Measurements from ENCODE around the gene FCAMR.

Gene FCAMR

DNA sequence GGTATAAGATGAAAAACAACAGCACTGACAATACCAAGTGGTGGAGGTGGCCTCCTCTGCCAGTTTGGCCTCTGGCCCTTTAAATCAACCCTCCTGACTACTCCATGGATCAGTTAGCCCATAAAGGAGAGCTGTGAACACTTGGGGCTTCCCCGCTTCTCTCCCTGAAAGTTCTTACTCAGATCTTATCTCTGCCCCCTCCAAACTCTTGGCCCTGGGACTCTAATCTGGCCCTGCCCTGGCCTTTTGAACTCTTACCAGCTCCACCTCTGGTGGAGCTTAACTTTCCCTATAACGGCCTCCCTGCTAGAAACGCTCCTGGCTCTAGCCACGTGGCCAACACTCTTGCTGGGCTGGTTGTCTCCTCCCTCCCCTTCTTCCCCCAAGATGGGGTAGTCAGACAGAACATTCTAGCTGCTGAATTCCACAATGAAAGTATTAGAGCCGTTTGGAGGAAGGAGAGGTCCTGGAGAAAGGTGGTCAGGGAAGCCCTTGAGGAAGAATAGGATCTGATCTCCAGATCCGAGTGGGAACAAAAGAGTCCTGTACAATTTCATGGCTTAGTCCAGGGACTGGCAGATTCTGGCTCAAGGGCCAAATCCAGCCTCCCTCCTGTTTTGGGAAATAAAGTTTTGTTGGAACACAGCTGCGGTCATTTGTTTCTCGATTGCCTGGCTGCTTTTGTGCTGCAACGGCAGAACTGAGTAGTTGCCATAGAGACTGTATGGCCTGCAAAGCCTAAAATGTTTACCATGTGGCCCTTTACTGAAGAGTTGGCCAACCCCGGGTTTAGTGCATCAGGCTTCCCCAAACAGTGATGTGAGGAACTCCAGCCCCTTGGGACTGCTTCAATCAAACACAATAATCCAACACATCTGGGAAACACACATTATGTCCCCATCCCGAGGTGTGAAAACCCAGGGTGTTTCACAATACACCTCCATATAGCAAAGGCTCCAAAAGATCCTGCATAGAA lies 14.5 kb downstream of the FCAMR start:
- DNase-seq (ENCODE audit: low read depth), result no peak

DNA sequence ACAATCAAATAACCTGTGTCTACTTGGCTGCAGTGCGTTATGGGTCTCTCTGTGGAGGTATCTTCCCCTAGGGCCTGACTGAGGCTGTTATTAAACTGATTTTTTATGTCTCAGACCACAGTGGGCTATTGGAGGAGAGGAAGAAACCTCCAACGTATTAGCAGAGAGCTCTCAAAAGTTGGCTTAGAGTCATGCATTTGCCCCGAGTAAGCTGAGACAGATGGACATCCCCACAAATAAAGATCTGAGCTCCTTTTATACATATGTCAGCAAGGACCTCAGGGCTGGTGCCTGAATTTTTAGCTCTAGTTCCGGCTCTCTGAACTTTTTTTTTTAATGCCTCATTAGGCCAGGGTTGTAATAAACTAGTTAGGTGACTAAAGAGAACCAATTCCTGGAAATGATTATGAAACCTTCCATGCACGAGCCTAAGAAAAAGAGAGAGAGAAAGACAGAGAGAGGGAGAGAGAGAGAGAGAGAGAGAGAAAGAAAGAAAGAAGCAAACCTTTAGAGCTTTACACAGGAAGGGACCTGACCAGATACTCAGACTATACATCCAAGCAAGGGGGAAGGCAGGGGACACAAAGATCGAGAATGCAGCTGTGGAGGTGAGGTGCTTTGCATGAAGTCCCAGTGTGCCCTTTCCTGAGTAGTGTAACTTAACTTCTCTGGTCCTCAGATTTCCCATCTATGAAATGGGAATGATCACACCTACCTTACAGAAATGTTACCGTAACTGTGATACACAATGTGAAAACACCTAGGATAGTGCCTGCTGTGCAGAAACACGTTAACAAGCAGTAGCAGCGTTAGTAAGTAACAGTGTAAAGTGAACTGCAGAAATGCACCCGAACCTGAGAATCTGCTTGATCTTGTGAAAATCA lies 15.6 kb downstream of the FCAMR start:
- DNase-seq (ENCODE audit: low read depth), result no peak

DNA sequence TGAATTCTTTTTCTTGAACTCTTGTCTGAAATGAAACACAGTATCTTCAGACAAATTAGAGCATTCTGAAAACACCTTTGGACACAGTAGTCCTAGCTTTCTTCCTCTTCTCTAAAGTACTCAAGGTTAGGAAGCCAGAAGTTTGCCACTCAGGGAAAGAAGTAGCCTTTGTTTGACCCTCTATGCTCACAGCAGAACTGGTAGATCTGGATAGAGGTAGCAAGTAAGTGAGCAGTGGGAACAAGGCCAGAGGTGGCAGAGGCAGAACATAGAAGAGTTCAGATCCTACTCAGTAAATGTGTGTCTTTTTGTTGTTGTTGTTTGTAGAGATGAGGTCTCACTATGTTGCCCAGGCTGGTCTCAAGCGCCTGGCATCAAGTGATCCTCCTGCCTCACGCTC lies 16.6 kb downstream of the FCAMR start:
- DNase-seq (ENCODE audit: low read depth), result no peak

DNA sequence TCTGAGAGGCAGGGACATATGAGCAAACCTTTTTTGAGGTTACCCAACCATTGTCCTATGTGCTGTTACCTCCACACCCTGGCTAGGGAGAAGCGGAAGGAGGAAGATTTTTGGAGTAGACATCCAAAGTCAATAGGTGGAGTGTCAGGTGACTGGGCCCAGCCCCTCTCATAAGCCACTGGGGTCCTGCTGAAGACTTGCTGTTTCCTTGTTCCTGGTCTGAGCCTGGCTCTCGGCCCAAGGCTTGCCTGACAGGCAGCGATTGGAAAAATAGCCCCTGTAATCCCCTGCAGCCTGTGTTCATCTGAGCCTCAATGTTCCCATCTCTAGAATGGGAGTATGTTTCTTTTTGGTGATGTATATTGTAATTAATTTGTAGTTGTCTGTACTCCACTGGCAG lies 17.1 kb downstream of the FCAMR start:
- DNase-seq (ENCODE audit: low read depth), result no peak

DNA sequence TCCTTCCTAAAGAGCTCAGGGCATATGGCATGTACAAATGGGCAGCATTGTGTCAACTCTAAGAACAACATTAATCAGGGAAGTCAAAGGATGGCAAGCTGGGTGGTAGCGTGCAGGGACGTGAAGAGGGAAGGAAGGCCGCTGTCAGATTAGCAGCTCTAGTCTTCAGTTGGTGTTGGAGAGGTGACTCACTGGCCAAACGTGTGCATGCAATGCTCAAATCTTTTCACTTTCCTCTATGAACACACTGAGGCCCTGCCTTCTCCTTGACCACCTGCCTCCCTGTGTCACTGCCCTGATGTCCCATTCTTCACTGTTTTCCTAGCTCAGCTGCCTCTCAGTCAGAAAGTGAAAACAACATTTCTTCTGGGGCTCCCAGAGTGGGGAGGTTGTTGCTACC lies 18.1 kb downstream of the FCAMR start:
- DNase-seq (ENCODE audit: low read depth), result no peak

DNA sequence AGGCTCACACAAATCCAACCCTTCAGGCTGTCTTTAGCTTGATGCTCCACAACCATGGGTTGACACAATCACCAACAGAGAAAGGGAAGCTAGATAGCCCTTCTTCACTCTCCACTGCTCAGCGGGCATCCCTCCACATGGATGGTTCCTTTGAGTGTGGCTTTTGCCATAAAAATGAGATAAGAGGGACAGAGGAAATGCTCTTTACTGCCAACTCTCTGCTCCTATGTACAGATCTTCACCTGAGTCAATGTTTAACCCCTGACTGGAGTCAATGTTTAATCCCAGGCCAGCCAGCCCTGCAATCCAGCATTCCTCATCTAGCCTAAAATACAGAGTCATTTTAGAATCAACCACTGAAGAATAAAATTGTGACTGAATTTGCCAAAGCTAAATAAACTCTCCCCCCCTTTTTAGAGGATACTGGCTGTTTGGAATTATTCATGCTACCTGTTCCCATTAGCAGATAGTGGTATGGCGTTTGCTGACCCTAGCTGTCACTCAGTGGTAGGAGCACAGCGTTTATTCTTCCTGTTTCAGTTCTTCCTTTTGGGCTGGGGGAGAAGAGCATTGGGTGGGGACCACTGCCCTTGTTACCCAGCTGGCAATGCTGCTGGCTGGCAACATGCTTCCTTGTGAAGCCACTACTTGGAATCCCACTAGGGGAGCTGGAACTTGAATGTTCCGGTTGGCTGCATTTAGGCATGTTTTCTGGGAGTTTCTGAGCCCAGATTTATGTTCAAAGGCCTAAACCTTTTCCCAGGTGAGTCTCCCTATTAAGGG lies 18.8 kb downstream of the FCAMR start:
- DNase-seq (ENCODE audit: low read depth), result no peak

DNA sequence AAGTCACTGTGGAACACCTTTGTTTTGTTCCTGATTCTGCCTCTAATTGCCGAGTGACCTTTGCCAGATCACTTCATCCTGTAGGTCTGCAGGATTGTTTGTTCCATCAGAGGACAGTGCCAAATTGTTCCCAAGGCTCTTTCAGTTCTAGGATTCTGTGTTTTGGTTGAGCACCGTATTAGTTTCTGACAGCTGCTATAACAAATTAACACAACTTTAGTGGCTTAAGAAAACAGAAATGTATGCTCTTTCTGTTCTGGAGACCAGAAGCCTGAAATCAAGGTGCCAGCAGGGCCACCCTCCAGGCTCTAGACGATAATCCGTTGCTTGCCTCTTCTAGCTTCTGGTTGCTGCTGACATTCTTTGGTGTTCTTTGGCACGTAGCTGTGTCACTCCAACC lies 20.6 kb downstream of the FCAMR start:
- DNase-seq (ENCODE audit: low read depth), result no peak

DNA sequence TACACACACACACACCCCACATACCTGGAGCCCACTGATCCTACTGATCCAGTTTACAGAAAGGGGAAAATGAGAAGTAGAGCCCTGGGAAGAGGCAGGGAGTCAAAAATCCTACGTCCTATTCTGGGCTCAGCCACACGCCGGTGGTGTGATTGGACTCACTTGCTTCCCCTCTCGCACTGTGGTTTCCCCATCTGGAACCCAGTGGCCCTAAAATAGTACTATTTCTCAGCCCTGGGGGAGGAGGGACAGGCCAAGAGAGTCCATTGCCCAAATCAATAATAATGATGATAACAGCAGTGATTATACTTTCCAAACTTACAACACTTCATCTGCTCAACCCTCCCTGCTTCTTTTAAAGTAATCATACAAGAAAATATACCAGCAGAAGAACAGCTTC lies 21.1 kb downstream of the FCAMR start:
- no peak for DNase-seq (ENCODE audit: low read depth)

DNA sequence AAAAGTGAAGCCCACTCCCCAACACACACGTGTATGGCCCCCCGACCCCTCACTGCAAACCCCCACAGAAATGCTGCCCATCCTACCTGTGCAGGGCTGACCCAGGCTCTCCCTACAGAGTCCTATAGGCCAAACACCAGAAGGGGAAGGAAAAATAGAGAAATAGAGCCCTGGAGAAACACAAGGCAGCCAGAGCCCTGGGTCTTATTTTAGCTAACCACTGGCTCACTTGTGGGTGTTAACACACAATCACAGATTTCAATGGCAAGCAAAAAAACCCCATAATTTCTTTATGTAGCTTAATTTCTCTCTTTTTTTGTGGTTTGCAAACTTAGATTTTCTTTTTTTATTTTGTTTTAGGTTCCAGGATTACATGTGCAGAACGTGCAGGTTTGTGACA lies 23.0 kb downstream of the FCAMR start:
- no peak for DNase-seq (ENCODE audit: low read depth)

DNA sequence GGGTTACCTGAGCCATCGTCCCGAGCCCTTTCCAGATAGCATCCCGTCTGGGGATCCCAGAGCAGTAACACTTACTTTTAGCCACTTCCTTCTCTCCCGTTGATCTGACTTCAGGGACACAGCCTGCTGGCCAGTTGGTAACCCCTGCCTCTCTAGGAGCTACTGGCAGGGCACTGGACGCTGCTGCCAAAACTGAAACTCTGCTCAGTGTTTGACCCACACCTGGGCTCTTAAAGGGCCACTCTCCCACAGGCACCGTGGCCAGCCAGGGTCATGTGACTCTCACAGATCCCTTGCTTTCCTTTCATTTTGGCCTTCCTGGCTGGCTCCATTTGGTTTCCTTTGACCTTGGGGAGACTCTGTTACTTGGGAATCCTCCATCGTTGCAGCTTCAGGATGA lies 24.0 kb downstream of the FCAMR start, which contains the start of gene PIGR:
Gene PIGR, minus strand, starts transcription at position 206 of the 400 bp plus-strand sequence. CDS start 5,935 bp downstream, outside the sequence.
- no peak for DNase-seq (ENCODE audit: low read depth)

DNA sequence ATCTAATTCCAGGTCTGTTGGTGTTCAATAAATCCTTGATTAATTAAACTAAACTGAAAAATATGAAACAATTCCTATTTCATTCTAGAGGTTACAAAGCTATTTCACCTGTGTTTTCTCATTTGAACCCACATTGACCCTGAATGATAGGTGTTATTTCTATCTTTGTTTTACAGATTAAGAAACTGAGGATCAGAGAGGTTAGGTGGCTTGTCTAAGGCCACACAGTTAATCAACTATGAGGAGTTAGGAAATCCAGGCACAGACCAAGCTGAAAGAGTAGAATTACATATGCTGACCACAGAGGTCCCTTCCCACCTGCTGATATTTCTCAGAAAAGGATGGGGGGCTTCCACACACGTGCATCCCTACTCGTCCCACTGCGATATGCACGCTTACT lies 24.5 kb downstream of the FCAMR start:
- no peak for DNase-seq (ENCODE audit: low read depth)

DNA sequence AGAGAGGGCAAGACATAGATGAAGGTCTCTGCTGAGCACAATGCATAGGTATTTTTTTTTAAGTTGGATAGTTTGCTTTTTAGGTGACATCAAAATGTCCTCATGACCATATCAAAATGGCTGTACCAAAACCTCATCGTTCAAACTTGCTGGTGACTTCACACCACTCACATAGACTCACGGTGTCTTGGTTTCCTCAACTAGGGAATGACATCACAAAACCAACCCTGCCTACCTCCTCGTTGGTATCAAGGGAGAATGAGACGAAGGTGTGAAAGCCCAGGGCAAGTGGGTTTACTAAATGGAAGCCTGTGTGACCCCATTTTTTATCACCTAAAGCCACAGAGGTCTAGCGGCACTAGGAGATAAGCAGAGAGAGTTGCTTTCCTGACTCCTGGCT lies 25.6 kb downstream of the FCAMR start:
- DNase-seq (ENCODE audit: low read depth), result no peak

DNA sequence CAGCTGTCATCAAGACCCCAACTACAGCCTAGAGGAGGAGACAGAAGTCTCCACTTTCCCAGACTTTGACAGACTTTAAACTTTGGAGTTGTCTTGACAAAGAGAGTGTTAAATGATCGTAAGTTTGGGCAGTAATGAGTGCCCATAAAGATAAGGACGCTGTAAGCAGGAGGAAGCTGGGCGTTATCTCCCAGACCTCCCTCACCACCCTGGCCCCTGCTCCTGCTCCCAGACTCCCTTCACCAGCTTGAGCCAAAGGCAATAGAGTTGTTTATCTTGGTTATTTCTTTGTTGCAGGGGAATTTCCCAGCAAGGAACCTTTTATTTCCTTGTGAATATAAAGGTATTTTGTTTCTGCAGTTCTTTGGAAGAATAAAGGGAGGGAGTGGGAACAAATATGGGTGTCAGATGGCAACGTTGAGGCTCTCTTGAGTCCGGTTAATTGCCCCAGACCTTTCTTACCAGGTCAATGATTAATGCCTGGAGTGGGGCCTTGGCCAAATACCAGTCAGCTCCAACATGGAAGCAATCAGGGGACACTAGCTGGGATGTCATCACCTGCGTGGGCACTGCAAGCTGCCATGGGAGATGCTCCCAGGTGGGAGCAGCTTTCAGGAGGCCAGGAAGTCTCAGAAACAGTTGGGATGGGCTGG lies 28.4 kb downstream of the FCAMR start:
- DNase-seq (ENCODE audit: low read depth), result no peak

DNA sequence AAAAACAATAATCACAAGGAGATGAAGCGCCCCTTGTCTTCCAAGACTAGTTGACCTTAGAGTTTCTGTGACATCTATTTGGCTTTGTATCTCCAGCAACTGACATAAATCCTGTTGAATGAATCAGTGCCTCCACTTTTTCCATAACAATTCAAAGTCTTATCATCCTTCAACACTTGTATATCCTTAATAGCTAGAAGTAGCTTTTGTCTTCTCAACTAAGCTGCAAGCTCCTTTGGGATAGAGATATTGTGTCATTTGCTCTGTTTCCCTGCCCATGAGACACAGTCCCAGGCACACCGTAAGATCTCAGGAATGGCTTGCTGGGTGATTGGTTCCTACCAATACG lies 29.7 kb downstream of the FCAMR start:
- no peak for DNase-seq (ENCODE audit: low read depth)

DNA sequence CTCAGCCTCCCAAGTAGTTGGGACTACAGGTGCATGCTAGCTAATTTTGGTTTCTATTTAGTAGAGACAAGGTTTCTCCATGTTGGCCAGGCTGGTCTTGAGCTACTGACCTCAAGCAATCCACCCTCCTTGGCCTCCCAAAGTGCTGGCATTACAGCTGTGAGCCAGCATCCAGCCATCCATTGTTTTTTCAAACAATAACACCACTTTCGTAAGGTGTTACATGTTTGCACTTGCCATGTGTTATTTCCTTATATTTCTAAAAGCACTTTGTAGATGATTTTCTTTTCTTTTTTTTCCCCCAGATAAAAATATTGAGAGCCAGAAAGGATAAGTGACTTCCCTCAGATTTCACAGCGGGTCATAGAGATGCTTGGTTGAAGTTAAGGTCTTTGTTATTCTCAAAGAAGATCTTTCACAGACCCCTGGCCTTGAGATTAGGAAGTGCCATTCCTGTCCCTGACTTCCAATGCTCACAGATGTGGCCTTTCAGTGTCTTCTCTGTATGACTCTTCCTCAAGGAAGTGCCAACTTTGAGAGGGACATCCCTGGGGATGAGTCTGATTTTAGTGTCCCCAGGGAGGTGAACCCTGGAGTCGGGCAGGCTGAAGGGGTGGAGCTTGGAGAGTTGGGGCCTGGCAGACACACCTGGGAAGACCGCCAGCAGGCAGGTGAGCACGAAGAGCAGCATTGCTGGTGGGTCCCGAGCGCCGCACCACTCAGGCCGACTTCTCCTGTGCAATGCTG lies 30.2 kb downstream of the FCAMR start:
- no peak for DNase-seq (ENCODE audit: low read depth)

DNA sequence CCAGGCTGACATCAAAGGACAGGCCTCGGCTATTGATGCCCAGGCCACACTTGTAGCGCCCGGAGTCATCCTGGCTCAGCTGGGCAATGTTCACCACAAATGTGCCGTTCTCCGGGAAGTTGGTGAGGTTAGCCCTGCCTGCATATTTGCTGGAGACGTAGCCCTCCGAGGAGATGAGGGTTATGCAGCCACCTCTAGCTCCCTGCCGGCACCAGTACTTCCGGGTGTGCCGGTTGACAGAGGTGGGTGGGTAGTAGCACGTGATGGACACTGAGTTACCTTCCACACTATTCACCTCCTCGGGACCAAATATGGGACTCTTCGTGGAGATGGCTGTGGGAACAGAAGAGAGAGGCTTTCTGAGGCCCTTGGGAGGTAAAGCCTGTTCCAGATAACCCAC lies 31.1 kb downstream of the FCAMR start:
- no peak for DNase-seq (ENCODE audit: low read depth)

DNA sequence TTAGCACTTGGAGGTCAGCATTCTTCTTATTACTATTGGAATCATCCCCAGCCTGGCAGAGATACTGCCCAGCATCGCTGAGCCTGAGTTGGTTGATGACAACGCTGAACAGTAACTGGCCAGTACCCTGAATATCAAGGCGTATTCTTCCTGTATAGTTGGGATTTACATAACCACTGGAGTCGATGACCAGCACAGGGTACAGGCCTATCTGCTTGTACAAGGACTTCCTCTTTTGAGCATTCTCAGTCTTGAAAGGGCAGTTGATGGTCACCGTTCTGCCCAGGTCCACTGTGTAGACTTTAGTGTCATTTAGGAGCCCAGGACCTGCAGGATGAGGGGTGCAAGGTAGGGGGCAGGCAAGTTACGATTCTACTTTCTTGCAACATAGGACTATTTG lies 32.8 kb downstream of the FCAMR start:
- DNase-seq (ENCODE audit: low read depth), result no peak

DNA sequence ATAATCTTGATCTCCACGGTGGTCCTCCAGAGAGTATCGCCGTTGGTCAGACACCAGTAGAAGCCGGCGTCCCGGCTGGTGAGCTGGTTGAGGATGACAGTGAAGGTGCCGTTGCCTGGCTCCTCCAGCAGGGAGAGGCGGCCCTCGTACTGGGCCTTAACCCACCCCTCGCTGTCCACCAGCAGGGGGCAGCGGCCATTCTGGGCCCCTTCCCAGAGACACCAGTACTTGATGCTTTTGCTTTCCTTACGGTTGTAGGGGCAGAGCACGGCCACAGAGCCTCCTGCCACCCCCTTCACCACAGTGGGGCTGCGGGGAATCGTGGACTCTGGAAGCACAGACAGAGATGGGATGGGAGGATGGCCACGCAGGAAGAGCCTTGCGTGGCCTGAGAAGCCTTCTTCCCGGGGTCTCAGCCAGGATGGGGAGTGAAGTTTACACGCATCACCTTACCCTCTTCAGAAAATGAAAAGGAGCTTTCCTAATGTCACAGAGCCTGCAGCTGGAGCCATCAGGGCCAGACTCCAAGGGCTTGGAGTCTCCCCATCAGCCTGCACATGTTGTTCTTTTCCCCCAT lies 34.7 kb downstream of the FCAMR start:
- DNase-seq (ENCODE audit: low read depth), result no peak

DNA sequence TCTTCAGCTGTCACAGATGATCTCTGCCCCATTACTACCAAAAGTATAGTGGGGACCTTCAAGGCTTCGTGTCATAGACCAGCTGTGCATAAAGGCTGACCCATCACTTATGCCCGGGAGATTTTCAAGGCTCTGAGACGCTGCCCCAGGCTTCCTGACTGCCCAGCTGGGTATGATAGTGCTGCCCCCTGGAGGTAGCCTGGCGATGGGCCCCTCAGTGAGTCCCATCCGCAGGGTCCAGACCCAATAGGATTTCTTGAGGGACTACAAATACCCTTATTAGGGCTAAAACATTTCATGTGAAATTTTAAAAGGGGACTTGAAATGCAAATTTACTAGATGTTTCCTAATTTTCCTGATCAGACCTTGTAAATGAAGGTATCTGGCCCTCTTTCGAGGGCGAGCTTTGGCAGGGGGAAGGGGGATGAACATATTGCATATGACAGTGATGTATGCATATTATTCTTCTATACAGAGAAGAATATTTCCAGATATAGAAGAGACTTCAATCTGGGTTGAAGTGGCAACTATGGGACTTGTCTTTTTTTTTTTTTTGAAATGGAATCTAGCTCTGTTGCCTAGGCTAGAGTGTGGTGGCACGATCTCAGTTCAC lies 36.8 kb downstream of the FCAMR start:
- peak; percentile 52 for DNase-seq (ENCODE audit: low read depth)

DNA sequence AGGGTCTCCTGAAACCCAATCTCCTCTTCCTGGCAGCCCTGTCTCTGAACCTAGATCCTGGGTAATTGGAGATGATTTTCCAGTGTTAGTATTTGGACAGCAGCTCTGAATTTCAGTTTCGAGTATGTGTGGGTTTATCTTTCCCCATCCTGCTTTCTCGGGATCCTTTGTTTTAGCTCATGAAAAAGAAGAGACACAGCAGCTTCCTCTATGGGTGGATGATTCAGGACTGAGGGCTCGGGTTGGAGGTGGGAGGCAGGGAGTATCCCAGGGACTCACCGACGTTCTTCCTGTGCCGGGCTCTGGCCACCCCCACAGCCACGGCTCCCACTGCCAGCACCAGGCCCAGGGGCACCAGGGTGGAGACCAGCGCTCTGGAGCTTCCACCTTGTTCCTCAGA lies 38.1 kb downstream of the FCAMR start:
- no peak for DNase-seq (ENCODE audit: low read depth)

All from stimulated activated CD8-positive, alpha-beta memory T cell treated with anti-CD3 and anti-CD28 coated beads, Interleukin-15, amount 100 ng/mL, for 24 hours (primary cell).